Thyroid gland (tissue), 4 donors: ENCODE results near the gene GNAT2. TPM values are rescaled to one million over a fixed set of nuclear protein-coding genes. Genes with fewer than 3 reads are reported as not detected.

Experiments used
- DNase-seq, 2 donors: peaks; one replicate each; pipeline ENCODE4 v3.0.0-alpha.2; 2019
- H3K27ac ChIP-seq, 3 donors: fragments of 200-600 bp; sonication (generic); 1 replicate in 2 of 3; 2 replicates in 1 of 3; pipeline ENCODE4 v1.5.1; 2016 to 2019; ENCODE audit warnings: mild to moderate bottlenecking in 1 of 3, moderate library complexity in 1 of 3
- H3K27me3 ChIP-seq: fragments of 200-600 bp; sonication (generic); one replicate; pipeline ENCODE4 v1.5.1; 2019
- H3K36me3 ChIP-seq, 2 donors: fragments of 200-600 bp; sonication (generic); one replicate each; pipeline ENCODE4 v1.5.1; 2016 to 2019
- H3K4me1 ChIP-seq, 2 donors: fragments of 200-600 bp; sonication (generic); one replicate each; pipeline ENCODE4 v1.5.1; 2017 to 2019
- H3K4me3 ChIP-seq, 3 donors: fragments of 200-600 bp; sonication (generic); replicated peaks in 1 of 3; 1 replicate in 2 of 3; 2 replicates in 1 of 3; pipeline ENCODE4 v1.5.1; 2016; ENCODE audit warnings: mild to moderate bottlenecking in 1 of 3
- H3K9me3 ChIP-seq: fragments of 200-600 bp; sonication (generic); one replicate; pipeline ENCODE4 v1.5.1; 2017
- POLR2A ChIP-seq, 2 donors: fragments of 450-650 bp; IDR thresholded peaks; one replicate each; pipeline ENCODE4 v1.6.1; 2017; ENCODE audit warnings: antibody characterized with exemption in 2 of 2, mild to moderate bottlenecking in 2 of 2, moderate library complexity in 1 of 2
- WGBS, 2 donors: methylation state at CpG; one replicate each; pipeline ENCODE4 v1.1.5; 2017; 5-methylcytosine and 5-hydroxymethylcytosine counted together
- intact Hi-C: fragments of 100-400 bp; cut with DNase I; formaldehyde crosslinking; loops from one replicate; pipeline ENCODE4 v1.15.1; 2023
- total RNA-seq, 4 donors: library from RNA; depleted of rRNA; stranded (reverse); fragments of >200 nt; gene quantifications; one replicate each; pipeline ENCODE4 v1.2.3, GENCODE V29; 2016
- TF ChIP-seq, protein P1 (sequence below), 6 experiments: fragments of 200-600 bp in 3 of 6; fragments of 450-650 bp in 3 of 6; sonication (generic) in 3 of 6; IDR thresholded peaks; one replicate each; pipeline ENCODE4 v1.5.1; 2016 to 2019; ENCODE audit warnings: antibody characterized with exemption in 6 of 6, mild to moderate bottlenecking in 2 of 6, inconsistent platforms in 1 of 6, moderate library complexity in 1 of 6

GNAT2 gene
- total RNA-seq, 4 donors from 2014 or later, result not detected

DNA sequence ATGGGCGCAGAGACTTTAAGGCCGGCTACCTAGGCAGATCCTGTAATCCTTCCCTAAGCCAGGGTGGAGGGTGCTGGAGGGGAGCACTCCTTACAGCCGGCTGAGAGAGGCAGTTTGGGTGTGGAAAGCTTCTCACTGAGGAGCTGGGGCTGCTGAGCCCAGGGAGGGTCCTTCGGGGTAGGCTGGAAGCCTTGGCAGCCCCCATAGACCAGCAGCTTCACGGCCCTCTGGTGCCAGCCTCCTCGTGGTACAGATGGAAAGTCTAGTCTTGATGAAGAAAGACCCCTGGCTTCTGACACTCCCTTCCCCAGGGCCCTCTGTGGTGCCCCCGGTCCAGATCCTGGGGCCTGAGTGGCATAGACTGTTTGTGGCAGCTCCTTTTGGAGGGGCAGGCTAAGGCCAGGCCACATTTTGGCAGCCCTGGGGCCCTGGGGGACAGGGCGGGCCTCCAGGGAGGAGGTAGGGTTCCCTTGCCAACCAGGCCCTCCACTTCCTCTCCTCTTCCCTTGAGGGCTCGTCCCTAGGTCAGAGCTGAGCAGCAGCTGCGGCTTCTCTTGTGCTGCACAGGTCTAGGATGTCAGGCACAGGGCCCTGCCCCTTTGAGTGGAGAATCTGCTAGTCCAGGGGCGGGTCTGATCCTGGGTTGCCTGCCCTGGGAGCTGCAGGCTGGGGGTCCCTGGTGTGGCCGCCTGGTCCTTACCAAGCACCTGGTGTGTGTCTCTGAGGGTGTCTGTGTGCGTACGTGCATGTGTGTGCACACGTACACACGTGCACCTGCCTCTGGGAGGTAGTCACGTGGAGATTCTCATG, 5.0 kb upstream of the GNAT2 start:
- H3K27me3 ChIP-seq, result no peaks in the 10 kb centered on the region
- TF ChIP-seq, protein P1, sequence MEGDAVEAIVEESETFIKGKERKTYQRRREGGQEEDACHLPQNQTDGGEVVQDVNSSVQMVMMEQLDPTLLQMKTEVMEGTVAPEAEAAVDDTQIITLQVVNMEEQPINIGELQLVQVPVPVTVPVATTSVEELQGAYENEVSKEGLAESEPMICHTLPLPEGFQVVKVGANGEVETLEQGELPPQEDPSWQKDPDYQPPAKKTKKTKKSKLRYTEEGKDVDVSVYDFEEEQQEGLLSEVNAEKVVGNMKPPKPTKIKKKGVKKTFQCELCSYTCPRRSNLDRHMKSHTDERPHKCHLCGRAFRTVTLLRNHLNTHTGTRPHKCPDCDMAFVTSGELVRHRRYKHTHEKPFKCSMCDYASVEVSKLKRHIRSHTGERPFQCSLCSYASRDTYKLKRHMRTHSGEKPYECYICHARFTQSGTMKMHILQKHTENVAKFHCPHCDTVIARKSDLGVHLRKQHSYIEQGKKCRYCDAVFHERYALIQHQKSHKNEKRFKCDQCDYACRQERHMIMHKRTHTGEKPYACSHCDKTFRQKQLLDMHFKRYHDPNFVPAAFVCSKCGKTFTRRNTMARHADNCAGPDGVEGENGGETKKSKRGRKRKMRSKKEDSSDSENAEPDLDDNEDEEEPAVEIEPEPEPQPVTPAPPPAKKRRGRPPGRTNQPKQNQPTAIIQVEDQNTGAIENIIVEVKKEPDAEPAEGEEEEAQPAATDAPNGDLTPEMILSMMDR (IDR thresholded peaks at IDR 0.05), result no peak
- TF ChIP-seq POLR2A (IDR thresholded peaks at IDR 0.05), result no peak
- DNase-seq, result no peak
- H3K4me1 ChIP-seq, result peaks cover 9 to 15% of the 10 kb centered on the region in 2 donors
- intact Hi-C loops, result no loop called here
- H3K27ac ChIP-seq, result no peak overlapping the region
- no peaks in the 10 kb centered on the region for H3K9me3 ChIP-seq
- H3K36me3 ChIP-seq, result peaks cover 27 to 28% of the 10 kb centered on the region in 2 donors
- H3K4me3 ChIP-seq, result no peak overlapping the region
- 80 to 95% methylated on average over 7 to 14 of the region's 17 CpGs for WGBS, 2 donors

DNA sequence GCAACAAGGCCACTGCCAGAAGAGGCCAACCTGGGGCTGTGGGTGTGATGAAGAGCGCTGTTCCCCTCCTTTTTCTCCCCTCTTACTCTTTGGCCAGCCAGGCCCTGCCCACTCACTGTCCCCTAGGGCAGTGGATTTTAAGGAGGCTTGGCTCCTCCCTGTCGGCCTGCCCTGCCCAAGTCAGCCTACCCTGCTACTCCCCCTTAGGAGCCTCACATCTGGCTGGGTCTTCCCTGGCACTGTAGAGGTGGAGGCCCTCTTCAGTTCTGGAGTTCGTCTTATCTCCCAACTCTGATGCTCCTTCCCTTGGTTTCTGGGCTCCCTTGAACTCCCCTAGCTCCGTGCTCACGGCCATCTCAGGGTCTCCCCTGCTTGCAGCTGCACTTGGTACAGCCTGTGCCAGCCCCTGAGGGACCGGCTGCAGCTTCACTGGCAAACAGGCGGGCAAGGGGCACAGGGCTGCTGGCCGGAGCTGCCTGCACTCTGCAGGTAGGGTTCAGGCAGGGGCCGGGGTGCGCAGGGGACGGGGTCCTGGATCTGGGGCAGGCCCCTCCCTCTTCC, 4.3 kb upstream of the GNAT2 start:
- no peak for TF ChIP-seq POLR2A (IDR thresholded peaks at IDR 0.05)
- TF ChIP-seq, protein P1 (IDR thresholded peaks at IDR 0.05), result no peak
- Histone ChIP-seq H3K4me1 (peaks cover 9 to 20% of the 10 kb centered on the region in 2 donors), H3K27ac (no peak overlapping the region), H3K4me3 (no peak overlapping the region), H3K9me3 (no peaks in the 10 kb centered on the region), H3K27me3 (no peaks in the 10 kb centered on the region), H3K36me3 (peaks cover 21 to 22% of the 10 kb centered on the region in 2 donors)
- intact Hi-C loops, result no loop called here
- WGBS, 2 donors, result 78 to 86% methylated on average over 7 to 11 of the region's 11 CpGs
- DNase-seq, result no peak

DNA sequence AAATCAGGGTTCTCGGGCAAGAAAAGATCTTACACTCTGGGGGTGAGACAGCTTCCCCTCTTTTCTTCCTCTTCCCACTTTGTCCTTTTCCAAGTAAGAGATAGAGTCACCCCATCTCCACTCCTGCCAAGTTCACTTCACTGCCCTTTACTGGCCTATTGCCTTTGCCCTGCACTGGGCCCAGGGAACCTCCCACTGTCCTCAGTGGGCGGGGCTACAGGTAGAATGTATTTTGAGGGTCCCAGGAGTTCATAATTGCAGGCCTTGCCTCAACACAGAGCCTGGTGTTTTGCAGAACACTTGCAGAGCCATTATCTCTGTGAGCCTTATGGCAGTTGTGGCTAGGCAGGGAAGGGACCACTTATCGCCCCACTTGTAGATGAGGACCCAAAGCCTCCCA, 3.5 kb upstream of the GNAT2 start:
- Histone ChIP-seq H3K9me3 (no peaks in the 10 kb centered on the region), H3K27me3 (no peaks in the 10 kb centered on the region), H3K4me1 (peaks cover 9 to 20% of the 10 kb centered on the region in 2 donors), H3K36me3 (peaks cover 13 to 14% of the 10 kb centered on the region in 2 donors), H3K4me3 (no peak overlapping the region), H3K27ac (no peak overlapping the region)
- 89 to 91% methylated on average over 3 of the region's 3 CpGs for WGBS, 2 donors
- intact Hi-C loops, result no loop called here
- DNase-seq, result no peak
- no peak for TF ChIP-seq POLR2A (IDR thresholded peaks at IDR 0.05)
- TF ChIP-seq, protein P1 (IDR thresholded peaks at IDR 0.05), result no peak

DNA sequence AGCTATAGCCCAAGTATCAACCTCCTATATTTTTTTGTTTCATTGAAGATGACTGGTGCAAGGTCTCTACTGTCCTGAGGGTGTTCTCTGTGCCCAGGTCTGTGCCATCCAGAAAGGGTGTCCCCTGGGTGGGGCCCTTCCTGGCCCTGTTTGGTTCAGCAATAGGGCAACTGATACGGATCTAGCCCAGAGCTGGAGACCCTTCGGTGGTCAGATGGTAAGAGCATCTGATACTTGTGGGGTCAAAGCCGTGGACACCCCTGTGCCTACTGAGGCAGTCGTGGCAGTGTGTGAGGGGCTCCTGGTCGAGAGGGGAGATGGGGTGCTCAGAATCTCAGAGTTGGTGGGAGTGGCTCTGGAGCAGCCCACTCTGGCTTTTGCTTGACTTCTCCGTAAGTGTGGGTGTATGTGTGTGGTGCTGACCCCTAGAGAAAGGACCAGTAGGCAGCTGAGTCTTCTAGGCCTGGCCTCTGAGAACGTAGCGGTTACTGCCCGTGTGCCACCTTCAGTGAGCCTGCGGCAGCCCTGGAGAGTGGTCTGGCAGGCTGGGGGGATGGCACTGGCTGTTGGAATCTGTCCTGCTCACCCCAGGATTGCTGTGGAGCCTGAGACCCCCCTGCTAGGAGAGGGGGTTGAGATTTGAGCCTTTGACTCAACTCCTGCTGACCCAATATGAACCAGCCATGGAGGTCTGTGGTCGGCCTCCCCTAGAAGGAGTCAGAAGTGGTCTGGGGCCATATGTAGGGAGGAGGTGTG, 2.9 kb upstream of the GNAT2 start:
- DNase-seq, result no peak
- H3K4me1 ChIP-seq, result peaks cover 9 to 20% of the 10 kb centered on the region in 2 donors
- H3K4me3 ChIP-seq, result no peak overlapping the region
- no peak for TF ChIP-seq POLR2A (IDR thresholded peaks at IDR 0.05)
- TF ChIP-seq, protein P1 (IDR thresholded peaks at IDR 0.05), result no peak
- peaks cover 7 to 8% of the 10 kb centered on the region in 2 donors for H3K36me3 ChIP-seq
- H3K9me3 ChIP-seq, result no peaks in the 10 kb centered on the region
- H3K27me3 ChIP-seq, result no peaks in the 10 kb centered on the region
- no peak overlapping the region for H3K27ac ChIP-seq
- 90 to 93% methylated on average over 8 to 11 of the region's 11 CpGs for WGBS, 2 donors
- intact Hi-C loops, result no loop called here
